ENCODE data around the gene MAGEF1.

Gene MAGEF1

DNA sequence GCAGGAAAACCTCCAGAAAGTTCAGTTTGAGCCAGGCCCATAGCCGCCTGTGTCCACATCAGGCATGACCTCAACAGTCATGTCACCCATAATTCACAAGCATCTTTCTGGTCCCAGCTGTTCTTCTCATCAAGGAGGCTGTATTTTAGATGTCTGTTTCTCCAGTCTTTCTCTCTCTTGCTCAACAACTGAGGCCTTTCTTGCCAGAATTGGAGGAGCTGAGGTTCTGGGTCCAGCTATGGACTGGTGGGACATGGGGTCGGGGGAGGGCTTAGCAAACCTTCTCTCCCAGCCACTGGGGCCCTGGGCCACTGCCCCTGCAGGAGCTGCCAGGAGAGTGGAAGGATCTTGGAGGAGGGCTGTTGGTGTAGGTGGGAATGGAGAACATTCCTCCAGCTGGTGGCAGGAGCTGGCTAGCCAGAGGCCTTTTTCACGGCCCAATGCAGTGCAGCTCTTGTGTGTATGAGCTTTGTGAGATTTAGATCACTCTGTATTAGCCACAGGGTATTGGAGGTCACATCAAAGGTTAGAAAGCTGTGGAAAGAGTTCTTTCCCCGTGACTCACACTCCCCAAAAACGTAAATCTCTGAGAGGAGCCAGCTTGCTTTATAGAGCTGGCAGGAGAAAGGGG, 23.5 kb downstream of the MAGEF1 start:
- FAIRE-seq, result no peak

DNA sequence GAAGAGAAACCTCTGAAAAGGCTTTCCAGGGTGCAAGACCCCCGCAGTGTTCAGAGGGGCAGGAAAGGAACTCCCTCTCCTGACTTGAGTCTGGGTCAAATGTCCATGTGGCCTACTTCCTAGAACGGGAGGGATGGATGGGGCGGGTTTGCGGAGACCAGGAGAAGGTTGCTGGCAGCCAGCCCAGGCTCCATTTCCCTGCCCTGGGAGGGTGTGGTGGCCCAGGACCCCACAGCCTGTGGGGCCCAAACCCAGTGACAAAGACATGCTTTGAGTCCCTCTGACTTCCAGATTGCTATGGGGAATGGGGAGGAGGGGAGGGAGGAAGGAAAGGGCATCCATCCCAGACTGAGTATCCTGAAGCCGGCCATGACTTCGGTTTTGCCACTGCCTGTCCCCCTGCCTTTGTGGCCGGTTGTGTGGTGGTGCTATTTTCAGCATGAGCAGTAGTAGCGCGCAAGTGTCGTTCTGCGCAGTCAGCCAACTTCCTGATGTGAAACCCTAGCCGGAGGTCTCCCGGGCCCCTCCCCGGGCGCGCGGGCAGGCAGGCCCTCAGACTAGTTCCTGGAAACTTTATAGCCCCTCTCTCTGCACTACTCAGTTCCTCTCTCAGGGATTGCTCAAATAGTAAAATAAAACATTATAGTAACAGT, 24.4 kb downstream of the MAGEF1 start:
- no peak for FAIRE-seq

DNA sequence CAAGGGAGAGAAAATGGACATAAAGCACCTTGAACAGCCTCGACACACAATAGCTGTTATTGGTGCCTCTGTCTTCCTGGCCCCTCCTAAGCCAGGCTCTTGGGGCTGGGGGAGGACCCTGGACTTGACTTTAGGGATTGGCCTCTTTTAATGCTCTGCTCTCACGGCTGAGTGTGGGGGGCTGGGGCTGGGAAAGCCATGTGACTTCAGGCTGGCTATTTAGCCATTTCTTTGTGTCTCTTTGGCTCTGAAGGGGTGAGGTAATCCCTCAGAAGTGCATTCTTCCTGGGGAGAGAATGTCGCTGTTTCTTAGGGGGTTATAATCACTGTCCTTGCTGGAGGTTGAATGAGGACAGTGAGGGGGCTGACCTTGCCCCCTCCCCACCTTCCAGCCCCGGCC, 26.2 kb downstream of the MAGEF1 start:
- no peak for FAIRE-seq

DNA sequence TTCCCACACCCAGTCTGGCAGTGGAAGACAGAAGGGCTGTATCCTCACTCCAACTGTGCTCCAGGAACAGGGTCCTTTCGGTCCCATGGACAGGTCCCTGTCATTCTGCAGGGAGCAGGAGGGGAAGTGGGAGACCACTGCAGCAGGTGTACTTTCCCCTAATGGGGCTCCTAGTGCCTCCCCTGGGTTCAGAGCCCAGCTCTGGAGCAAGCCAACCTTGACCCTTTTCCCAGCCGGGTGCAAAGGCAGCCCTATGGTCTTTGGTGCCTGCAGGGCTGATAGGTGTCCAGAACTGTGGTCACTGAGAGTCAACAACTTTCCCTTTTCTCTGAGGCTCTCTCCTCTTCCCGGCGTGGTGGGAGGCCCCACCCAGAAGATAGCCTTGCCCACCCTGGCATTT, 26.8 kb downstream of the MAGEF1 start:
- no peak for FAIRE-seq

DNA sequence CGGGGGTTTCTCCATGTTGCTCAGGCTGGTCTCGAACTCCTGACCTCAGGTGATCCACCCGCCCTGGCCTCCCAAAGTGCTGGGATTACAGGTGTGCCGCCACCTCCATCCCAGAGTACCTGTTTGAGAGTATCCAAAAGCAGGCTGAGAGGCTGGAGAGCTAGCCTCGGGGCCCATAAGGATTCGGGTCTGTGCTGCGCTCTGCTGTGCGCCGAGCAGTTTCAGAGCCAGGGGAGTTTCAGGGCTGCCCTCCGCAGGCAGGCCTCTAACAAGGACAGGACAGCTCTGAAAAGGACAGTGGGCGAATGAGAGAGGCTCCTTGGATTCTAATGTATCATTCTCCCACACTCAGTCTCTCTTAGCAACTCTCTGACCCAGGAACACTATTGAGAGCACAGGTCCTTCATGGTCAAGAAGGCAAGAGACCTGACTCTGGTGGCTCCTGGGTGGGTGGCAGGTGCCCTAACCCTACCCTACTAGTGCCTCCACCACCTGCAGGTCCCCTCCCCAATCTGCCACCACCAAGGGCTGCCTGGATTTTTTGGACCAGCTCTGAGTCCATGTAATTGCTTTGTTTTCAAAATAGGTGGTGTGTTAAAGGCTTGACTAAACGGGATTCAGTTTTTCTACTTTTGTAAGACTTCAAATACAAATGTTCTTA, 27.8 kb downstream of the MAGEF1 start:
- no peak for FAIRE-seq

DNA sequence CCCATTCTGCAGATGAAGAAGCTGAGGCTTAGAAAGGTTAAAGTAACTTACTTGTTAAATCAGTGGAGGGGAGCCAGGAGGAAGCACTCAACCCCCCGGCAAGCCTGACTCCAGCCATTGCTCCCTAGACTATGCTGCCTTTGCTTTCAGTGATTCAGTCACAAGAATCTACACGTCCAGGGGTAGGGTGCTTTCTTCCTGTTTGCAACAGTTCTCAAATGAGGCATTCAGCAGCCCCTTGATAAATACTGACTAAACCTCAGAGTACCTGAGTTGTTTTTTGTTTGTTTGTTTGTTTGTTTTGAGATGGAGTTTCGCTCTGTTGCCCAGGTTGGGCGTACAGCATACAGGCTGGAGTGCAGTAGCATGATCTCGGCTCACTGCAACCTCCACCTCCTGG, 28.6 kb downstream of the MAGEF1 start:
- no peak for FAIRE-seq

DNA sequence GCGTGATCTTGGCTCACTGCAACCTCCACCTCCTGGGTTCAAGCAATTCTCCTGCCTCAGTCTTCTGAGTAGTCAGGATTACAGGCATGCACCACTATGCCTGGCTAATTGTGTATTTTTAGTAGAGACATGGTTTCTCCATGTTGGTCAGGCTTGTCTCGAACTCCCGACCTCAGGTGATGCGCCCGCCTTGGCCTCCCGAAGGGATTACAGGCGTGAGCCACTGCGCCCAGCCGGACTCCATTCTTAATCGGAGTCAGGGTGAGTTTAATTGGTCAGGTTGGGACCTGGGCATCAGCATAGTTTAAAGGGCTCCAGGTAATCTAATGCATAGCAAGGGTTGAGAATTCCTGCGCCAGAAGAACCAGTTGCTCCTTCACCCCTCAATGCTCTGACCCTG, 29.2 kb downstream of the MAGEF1 start:
- no peak for FAIRE-seq

DNA sequence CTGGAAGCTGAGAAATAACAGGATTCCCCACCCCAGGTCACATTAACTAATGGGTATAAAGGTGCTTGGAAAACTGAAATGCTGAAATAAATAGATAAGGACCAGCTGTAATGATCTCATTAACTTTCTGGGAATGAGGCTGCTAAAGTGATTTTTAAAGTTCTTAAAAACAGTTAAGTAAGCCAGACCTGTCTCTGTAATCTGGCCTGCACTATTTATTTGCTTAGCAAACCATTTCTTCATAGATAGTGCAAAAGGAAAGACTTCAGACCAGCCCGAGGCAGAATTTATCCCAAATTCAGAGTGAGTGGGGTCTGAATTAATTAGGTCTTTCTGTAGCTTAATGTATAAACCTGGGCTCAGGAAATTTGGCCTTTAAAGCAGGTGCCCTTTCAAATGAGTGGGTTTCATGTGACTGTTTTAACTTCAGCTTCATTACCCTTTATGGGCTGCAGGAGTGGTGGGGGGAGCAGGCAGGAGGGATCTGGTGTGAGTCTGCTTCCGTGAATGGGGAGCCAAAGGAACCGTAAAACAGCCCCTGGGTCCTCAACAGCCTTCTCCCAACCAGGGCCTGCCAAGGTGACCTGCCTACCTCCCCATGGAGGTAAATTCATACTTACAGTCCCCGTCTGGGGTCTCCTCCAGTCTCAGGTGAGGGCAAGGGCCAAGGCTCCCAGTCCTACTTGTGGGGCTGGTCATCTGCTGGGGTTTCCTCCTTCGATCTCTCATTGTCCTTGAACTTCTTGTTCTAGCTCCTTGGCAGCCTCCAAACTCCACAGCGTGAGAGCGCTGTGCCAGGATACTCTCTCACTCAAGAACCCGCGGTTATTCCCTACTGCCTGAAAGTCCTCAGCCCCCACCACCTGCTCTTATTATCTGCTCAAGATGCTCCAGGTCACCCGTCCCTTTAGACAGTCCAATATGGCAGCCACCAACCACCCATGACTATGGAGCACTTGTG, 31.2 kb downstream of the MAGEF1 start:
- no peak for FAIRE-seq

DNA sequence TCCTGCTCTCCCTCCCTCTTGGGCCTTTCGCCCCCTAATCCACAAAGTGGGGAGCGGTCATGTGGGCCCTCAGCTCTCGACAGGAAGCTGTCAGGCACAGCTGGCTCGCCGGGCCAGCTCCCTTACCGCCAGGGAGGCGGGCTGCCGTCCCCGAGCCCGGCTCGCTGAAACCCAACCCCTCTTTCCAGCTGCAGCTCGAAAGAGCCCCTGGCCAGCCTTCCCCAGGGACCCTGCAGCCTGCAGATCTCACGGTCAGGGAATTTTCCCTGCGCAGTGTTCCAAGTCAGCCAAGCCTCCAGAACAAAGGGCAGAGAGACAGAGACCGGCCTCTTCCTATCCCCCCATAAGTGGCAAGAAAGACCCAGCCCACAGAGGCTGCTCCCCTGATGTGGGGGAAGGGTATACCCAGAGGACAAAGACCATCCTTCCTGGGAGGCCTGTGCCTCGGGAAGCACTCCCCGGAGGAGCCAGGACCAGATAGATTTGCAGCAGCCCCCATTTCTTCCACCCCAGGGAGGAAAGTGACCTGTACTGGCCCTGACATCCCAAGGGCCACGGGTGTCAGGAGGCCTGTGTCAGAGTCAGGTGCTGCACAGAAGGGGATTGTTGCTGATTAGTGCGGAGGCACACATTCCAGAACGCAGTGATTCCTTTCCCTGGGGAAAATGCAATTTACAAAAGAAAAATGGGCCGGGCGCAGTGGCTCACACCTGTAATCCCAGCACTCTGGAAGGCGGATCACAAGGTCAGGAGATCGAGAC, 32.6 kb downstream of the MAGEF1 start:
- no peak for FAIRE-seq

DNA sequence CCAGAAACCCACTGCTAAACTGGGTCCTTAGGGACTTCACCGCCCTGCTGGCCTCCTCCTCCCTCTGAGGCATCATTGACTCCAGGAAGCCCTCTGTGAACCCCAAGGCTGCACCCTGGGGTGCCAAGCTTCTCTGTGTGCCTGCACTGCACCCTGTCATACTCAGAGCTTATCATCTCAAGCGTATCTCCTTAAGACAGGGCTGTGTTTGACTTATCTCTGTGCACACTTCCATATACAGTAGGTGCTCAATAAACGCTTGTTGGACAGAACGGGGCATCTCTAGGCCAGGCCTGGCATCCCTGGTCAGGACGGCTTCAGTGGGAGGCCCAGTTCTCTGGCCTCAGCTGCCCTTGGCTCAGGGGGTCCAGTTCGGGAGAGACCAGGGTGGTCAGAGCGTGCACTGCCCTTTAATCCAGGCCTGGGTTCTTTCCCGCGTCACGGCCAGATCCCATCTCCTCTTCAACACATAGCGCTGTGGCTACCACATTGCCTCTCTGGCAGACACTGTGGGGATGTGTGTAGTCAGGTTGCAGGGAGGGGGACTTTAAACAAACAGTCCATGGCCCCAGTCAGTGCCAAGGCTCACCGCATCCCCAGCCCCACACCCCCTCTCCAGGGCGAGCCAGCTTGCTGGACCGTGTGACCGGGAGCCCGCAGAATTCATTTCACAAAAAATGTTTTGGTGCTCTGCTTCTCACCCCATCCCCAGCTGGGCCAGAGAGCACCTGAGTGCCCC, 33.4 kb downstream of the MAGEF1 start:
- FAIRE-seq, result no peak

DNA sequence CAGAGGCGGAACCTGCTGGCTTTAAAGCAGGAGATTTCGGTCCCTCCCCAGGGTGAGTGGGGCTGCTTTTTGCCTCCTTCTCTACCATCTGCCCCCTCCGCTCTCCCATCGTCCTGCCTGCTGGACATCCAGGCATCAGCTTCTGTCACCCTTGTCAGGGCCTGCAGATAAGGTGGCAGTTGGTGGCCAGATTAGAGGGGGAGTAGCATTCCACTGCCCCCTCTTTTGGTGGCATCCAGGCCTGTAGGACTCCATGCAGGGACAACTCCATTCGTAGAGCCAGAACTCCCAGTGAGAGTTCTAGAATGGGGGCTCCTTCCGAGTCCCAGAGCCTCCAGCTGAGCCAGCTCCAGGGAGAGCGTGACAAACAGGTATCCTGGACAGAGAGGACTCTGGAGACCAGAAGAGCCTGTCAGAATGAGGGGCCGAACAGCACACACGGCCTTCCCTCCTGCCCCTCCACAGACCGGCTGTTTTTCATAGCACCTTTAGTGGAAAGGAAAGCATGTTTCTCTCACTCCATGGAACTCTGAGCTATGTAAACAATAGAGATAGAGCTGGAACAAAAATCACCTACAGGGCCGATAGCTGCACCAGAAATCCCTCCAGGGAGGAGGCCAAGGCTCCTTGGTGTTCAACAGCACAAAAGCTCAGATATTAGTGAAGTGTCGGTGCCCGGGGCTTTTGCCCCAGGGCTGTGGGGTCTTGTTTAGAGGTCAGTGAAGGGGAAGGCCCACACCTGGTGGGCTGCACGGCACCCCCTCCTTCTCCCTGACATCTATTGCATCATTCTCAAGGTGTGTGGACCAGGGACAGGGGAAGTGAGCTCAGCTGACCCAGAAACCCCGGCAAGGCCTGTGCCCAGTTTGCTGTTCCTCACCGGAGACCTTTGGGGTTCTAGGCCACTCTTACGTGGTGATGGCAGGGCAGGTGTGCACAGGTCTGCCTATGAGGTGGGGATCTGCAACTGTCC, 34.2 kb downstream of the MAGEF1 start:
- FAIRE-seq, result no peak

DNA sequence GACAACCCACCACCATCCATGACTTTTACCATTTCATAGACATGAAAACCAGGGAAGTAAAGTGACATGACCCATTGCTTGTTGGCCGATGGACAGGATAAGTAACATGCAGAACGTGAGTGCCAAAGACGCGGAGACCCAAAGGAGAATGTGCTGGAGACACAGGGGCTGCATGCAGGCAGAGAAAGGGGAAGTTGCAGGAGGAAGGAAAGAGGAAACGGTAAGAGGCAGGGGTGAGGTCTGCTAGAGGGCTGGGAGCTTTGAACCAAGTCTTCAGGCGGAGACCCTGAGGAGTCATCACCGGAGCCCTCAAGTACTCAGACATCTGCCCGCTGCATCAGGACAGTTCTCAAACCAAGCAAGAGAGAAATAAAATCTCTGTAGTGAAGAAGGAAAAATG, 34.9 kb downstream of the MAGEF1 start:
- FAIRE-seq, result no peak

DNA sequence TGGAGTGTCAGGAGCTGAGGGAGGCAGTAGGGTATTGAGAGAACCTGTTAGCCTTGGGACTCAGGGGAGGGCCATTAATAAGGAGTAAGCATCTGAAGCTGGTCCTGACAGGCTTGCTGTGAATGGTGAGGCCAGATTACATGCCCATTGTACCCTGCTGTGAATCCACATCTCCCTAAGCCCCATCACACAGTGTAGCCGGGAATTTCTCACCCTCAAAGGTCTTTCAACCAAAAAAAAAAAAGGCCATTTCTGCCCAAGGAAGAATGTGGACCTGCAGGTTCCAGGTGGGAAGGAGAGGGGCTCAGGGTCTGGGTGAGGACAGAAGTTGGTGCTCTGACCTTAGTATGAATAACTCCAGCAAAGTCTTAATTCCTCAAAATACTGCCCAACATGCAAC, 37.2 kb downstream of the MAGEF1 start:
- no peak for FAIRE-seq

DNA sequence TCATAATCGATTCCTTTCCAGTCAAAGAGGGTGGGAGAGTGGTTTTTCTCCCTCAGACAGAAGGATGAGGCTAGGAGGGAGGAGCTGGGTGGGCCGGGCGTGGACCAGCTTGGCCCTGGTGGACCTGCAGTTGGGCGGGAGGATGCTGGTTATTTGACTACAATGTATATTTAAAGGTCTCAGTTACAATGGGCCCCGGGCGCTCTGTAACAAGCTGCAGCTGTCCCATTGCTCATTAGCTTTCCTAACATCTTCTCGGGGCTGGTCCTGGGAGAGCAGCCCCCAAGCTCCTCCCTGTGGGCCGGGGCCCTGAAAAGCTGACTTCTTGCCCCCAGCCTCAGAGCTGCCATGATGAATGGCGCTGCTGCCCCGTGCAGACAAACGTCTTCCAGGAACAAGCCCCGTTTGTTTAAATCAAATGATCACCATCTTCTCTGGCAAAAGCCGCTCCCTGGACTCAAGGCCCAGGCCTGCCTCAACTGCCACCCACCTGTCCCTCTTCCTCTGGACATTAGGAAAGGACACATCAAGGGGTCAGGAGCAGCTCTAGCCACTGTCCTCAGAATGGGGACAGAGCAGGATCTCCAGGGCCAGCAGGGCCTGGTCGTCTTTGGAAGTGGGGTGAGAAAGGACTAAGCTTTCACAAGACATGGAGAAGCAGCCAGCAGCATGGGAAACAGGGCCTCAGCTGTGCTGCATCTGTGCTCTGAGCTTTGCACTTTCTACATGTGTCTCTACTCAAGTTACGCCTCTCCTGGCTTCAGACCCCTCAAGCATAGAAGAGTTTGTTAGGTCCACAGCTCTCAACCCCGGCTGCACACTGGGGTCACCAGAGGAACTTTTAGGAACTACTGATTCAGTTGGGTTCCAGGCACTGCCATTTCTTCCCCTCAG, 38.6 kb downstream of the MAGEF1 start:
- FAIRE-seq, result no peak

DNA sequence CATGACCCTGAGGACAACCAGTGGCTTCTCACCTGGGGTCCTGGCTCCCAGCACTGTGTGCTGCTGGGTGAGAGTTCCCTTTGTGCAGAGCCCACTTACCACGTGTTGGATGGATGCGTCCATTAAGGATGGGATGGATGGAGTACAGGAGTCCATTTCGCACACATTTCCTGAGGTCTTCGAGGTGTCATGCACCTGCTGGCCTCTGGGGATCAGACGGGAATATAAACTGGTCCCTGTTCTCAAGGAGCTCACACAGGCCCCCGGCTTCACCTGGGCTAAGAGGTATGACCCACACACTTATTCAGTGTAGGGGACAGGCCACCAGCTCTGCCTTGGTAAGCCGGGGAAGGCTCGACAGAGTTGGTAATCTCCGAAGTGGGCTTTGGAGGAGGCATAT, 39.5 kb downstream of the MAGEF1 start:
- FAIRE-seq, result no peak

DNA sequence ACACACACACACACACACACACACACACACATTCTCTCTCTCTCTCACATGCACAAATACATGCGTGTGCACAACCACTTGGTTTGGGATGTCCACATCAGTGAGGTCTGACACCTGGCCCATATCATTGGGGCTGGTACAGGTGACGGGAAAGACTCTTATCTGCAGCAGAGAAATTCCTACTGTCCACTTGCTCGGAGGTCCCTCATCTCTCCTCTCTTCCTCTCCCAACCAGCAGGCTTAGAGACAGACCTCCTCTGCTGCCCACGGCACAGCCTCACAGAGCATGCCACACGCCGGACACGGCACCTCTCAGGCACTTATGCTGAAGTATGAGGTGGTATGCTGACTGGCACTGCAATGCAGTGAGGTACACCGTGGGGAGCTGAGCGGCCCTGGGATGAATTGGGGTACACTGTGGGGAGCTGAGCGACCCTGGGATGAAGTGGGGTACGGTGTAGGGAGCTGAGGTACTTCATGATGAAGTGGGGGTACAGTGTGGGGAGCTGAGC, 41.7 kb downstream of the MAGEF1 start:
- FAIRE-seq, result no peak

DNA sequence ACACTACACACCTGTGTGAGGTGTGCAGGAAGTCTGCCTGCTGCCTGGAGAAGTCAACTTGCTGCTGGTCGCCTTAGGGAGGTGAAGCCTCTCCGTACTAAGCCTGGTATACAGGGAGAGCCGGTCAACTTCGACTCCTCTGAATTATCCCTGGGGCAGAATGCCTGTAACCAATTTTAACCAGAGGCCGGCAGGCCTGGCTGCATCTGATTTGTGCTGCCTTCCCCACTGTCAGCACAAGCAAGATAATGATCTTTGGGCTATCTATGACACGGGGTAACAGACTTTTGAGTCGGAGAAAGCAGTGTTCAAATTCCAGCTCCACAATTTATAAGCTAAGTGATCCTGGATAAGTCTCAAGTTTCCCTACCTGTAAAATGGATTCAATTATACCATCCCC, 42.3 kb downstream of the MAGEF1 start:
- no peak for FAIRE-seq

DNA sequence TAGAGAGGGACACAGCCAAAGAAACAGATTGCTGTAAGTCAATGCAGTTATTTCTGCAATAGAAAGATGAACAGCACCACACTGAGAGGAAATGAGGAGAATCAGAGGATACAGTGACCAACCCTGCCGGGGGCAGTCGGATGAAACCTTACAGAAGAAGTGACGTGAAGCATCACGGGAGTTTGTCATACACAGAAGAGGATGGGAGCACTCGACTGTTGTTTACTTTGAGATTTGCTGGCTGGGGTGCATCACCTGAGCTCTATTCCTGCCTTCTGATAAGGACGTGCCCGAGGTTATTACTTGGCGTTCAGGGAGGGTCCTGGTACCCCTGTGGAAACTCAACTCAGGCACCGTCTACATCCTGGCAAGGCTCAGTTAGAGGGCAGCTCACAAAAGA, 45.4 kb downstream of the MAGEF1 start:
- FAIRE-seq, result no peak

DNA sequence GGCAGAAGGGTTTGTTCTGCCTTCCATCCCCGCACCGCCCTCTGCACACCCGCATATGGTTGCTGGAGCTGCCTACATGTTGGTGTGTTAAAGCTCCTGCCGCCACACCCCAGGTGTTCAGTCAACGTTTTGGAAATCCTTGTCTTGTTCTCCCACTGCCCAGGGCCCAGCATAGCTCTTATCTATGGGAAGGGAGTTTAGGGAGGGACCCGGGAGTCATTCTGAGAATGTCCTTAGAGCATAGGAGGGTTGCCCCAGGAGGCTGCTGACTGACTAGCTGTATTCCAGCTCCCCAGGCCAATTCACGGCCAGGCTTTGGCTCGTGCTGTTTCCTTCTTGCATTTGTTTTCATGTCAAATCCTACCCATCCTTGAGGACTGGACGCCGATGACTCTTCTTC, 46.8 kb downstream of the MAGEF1 start:
- FAIRE-seq, result no peak

Measured in islet of Langerhans (tissue), 1 donor.